EL (cell line): Measurements from ENCODE around the gene KRT83.
A peak's percentile ranks its signal among the peaks of the same experiment; 100 is the strongest.
"Not testable (repeated sequence)": the region's sequence is repeated elsewhere in the genome, so short reads cannot be mapped to it uniquely, and the experiment has no call there.

Source experiments
- DNase-seq: peaks from one replicate; pipeline ENCODE4 v3.0.0-alpha.2; 2016

KRT83 gene

GRCh38 chr12:52352951-52353350 is 31.8 kb upstream of the KRT83 start:
- DNase-seq: no peak

DNA sequence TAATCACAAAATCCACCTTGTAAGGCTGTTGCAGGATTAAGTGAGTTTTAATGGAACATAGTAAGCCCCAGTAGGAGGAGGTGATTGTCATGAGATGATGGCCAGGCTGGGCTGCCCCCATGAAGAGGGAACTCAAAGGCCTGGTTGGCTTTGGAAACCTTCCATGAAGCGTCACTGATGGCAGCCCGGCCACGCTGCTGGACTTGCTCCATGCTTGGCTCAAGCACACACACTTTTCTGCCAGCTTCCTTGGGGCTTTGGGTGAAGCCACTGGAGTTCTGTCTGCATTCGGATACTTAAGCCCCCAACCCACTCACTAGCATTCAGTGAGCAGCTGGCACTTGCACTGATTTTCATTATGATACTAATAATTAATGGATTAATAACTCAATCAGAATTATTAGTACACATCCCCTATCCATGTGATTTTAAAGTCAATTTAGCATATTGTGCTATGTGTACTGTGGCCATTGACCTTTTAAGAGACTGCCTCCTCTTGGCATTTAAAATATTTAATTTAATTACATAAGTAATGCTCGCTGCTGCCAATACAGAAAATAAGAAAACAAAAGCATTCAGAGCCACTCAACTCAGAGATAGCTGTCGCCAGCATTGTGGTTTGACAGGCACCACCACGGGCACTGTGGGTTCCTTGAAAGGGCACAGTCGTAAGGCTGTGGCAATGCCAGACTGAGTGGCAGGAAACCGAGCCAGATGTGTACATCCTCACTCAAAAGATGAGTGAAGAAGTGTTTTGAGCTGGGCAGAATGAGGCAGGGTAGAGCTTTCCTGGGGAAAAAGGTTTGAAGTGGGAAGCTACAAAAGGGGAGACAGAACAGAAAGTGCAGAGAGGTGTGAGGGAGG is 30.2 kb upstream of the KRT83 start:
- no peak for DNase-seq

DNA sequence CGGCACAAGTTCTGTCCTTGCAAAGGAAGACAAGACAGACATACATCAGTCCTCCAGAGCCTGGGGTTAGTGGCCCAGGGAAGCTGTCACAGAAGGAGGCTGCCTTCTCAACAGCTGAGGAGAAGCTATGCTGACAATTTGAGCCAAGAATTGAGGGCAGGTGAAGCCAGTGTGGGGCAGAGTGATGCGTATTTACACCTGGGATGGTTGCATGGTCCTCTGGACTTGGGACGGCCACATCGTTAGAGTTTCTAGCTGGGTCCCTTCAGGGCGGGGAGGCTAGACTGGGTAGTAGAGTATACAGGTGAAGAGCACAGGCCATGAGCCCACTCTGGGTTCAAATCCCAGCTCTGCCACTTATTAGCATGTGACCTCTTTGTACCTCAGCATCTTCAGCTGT is 29.6 kb upstream of the KRT83 start:
- DNase-seq: no peak

- DNase-seq: no peak
These were observed 28.9 kb upstream of the KRT83 start for GRCh38 chr12:52350021-52350620.

GRCh38 chr12:52349196-52349595 is 28.0 kb upstream of the KRT83 start:
- DNase-seq: peak; percentile 15

GRCh38 chr12:52347551-52348510 is 26.6 kb upstream of the KRT83 start:
- DNase-seq: no peak

DNA sequence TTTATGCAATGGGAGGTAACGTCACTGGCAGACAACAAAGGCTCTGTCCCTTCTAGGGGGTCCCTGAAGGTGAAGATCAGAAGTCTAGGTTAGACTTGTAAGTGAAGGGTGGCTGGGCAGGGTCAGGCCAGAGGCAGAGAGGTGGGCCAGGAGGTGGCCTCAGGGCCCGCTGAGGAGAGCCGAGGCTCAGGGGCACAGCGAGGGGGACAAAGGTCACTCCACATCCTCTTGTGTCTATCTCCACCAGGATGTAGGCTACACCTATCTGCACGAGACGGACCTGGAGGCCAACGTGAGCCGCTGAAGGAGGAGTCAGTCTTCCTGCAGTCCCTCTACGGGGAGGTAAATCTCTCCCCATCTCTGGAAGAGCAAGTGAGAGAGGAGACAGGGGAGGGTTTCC is 25.8 kb upstream of the KRT83 start:
- DNase-seq: no peak

DNA sequence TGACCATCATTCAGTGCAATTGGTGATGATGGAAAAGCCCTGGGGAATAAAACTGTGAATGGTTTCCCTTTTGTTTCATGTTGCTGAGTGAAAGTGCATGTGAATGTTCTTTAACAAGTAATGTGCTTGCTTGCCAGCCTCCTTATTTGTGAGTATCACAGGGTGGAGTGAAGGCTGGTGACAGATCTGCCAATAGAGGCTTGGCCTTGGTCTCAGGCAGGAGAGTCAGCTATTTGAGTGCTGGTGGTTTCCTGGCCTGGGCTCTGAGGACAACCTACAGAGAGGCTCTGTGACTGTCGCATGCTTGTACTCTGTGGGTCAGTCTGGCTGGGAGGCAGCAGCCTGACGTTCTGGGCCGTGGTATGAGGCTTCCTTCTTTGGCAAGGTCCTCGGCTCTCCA is 25.4 kb upstream of the KRT83 start:
- no peak for DNase-seq

DNA sequence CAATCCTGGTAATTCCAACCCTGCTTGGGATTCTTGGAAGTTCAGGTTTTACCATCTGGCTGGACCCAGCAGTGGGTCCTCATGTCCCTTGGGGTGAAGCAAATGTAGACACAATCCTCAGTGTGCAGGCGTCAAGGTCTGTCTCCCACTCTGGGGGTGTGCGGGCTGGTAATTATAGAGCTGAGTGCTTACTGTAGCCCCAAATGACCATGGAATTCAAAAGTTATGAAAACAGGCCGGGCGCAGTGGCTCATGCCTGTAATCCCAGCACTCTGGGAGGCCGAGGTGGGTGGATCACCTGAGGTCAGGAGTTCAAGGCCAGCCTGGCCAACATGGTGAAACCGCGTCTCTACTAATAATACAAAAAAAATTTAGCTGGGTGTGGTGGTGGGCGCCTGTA is 23.8 kb upstream of the KRT83 start:
- not testable (repeated sequence) for DNase-seq

GRCh38 chr12:52344111-52344510 is 22.9 kb upstream of the KRT83 start:
- no peak for DNase-seq

DNA sequence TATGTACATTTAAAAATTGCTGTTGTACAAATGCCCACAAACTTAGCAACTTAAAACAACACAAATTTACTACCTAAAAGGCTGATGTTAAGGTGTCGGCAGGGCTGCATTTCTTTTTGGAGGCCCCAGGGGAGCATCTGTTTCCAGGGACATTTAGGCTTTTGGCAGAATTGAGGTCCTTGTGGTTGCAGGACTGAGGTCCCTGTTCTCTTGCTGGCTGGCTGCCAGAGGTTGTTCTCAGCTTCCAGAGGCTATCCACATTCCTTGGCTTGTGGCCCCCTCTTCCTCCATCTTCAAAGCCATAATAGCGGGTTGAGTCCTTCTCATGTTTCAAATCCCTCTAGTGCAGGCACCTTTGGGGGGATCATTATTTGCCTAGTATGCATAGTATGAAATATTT is 22.4 kb upstream of the KRT83 start:
- no peak for DNase-seq

DNA sequence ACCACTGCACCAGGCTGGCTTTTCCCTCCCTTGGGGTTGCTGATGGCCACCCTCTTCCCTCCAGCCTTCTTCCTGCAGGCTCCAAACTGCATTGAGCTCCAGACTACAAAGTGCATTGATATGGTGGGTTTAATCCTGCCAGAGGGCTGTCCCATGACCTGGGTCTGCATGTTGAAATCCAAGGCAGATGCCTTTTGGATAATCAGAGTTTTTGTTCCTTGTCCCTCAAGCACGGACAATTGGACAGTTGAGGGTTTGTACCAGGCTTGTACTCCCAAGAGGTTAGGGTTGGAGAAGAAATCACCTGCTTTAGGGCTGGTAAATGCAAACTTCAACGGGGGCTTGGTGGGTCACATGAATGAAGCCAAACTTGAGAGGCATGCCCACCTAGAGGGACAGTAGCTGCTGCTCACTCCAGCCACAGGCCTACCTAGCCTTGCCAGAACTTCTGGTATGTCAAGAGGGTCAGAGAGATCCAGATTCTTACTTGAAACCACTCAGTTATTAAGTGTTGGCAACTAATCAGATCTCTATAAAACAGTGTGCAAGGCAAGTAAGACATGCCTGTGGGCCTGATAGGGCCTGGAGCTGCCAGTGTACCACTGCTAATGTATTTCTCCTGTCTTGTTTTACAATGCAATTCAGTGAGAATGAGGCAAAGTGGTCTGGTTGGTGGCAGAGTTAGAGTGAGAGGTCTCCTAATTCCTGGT is 21.7 kb upstream of the KRT83 start:
- no peak for DNase-seq

DNA sequence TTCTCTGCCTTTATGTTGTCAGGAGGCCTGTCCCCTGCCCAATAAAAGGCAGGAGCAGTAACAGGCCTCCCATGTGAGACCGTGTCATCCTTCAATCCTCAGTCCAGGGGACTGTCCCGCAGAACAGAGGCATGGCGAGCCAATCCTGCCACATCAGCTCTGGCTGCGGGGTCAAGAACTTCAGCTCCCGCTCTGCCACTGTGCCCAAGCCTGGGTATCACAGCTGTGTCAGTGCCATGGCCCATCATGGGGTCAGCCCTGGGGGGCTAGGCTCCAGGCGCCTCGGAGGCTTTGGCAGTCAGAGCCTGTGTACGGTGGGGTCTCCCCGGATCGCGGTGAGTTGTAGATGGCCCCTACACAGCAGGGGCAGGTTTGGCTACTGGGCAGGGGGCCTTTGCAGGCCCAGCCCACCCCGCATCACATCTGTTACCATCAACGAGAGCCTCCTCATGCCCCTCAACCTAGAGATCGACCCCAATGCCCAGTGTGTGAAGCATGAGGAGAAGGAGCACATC is 19.9 kb upstream of the KRT83 start:
- no peak for DNase-seq

DNA sequence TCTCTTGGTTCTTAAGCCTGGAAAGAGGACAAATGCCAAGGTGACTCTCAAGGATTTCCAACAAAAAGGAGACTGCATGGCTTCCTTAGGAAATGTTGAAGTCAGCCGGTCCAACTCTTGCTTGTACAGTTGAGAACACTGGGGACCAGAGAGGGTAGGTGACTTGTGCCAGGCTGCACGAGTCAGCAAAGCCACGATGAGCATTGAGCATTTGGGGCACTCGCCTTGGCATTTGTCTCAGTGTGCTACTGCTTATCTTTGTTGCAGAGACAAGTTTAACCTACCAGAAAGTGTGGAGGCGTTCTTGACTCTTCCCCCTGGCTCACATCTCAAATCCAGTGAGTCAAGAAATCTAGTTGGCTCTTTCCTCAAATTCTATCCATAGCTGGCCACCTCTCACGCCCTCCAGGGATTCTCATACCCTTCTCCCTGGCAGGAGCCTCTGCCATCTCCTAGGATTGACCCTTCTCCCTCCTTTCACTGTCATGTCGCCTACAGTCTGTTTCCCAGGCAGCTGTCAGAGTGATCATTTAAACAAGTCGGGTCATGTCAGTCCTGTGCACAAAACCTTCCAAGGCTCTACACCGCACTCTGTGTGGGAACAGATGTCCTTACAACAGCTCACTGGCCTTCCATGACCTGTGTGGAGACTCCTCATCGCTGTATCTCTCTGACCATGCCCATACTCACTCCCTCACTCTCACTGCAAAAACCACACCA is 17.2 kb upstream of the KRT83 start:
- no peak for DNase-seq

DNA sequence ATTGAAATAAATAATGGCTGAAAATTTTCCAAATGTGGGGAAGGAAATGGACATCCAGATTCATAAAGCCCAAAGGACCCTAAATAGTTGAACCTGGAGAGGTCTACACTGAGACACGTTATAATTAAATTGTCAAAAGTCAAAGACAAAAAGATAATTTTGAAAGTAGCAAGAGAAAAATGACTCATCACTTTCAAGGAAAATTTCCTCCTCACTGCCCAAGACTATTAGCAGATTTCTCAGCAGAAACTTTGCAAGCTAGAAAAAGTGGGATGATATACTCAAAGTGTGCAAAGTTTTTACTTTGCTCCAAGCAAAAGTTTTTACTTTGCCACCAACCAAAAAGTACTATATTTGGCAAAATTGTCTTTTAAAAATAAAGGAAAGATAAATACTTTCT is 15.9 kb upstream of the KRT83 start:
- DNase-seq: no peak

DNA sequence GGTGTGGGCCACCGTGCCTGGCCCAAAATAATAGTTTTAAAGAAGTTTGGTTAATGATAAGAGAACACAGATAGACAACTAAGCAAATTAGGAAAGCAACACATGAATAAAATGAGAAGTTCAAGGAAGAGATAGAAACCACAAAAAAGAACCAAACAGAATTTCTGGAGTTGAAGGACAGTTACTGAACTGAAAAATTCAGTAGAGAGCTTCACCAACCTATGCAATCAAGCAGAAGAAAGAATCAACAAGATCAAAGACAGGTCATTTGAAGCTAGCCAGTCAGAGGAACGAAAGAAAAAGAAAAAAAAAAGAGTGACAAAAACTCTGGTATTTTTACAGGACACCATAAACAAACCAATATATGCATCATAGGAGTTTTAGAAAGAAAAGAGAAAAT is 15.4 kb upstream of the KRT83 start:
- no peak for DNase-seq

DNA sequence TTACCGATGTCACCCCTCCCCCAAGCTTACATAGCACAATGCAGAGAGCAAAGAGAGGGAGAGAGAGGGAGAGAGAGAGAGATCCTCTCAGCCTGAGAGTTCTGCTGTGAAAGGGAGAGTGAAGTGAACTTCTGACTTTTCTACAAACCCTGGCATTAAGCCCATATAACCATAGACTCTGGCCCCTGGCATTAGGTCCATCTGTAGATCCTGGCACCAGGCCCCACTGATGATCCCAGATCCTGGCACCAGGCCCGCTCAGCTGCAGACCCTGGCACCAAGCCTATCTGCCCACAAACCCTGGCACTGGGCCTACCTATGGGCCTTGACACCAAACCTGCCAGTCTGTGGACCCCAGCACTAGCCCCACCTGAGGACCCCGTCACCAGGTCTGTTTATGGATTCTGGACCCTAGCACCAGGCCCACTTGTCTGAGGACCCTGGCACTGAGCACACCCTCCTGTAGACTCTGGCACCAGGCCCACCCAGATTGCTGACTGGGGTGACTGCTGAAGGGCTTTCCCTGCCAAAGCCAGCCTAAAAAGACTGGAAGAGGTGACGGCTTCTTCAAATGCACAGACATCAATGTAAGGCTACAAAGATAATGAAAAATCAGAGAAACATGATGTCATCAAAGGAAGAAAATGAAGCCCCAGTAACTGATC is 14.5 kb upstream of the KRT83 start:
- no peak for DNase-seq

DNA sequence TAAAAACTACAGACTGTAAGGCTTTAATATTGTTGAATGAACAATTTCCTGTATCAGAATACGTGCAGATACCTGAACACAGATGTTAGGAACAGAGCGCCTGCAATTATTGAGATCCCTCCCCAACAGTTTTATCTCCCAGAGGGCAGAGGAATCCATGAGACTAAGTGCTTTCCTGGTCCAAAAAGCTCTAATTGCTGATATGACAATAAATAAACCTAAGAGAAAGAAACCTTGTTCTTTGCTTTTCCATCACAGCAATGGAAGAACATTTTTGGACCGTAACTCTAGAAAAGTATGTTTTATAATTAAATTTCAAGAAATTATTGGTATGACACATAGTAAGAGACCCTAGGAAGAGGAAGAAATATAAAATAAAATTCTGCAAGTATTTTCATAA is 13.0 kb upstream of the KRT83 start:
- DNase-seq: no peak

- no peak for DNase-seq
These were observed 12.1 kb upstream of the KRT83 start for GRCh38 chr12:52333321-52333720.

DNA sequence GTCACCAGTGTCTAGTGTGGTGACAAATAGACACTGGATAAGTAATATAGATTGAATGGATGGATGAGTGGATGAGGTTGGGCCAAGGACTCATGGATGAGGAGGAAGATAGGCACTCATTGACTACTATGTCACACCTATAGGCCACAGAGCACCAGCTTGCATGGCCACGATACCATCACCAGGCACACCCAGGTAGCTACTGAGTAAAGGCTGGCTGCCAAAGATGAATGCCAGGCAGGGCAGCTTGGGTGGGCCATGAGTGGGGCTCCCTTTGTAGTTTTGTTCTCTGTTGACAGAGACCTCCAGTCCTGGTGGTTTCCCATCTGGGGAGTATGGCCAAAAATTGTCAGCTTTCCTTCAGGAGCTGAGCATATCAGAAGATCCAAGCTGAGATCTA is 11.2 kb upstream of the KRT83 start:
- DNase-seq: no peak

DNA sequence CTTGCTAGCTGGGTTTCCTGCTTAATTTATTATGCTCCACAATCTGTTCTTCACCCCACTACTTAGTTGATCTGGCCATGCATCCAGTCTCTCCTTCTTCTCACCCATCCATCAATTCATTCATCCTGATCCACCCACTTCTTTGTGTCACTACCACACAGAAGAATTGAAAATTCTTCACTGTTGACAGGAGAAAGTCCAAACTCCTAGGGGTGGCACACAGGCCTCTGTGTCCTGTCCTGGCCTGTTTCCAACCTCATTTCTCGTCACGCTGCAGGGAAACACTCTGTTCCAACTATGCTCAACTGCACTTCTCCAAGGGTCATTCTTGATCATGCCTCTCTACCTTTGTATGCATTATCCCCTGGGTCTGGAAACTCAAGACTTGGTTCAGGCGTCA is 10.6 kb upstream of the KRT83 start:
- no peak for DNase-seq
